ENCODE measurements around the gene SPATS2.

The SPATS2 gene

GRCh38 chr12:49502590-49502989 is 135.3 kb downstream of the SPATS2 start:
- TF ChIP-seq RAD21 (IDR thresholded peaks at IDR 0.05; ENCODE audit: low read depth) (no peak), CREB1 (IDR thresholded peaks at IDR 0.05; ENCODE audit: low read depth) (no peak), FOXM1 (IDR thresholded peaks at IDR 0.05; ENCODE audit: borderline replicate concordance, low read depth) (no peak), CEBPB (IDR thresholded peaks at IDR 0.05) (no peak), ZBTB7A (IDR thresholded peaks at IDR 0.05; ENCODE audit: low read depth) (no peak), MAX (IDR thresholded peaks at IDR 0.05) (no peak), TEAD4 (IDR thresholded peaks at IDR 0.05) (no peak), TAF1 (IDR thresholded peaks at IDR 0.05; ENCODE audit: low read depth) (no peak), YY1 (IDR thresholded peaks at IDR 0.05; ENCODE audit: low read depth) (no peak)
- TF ChIP-seq, protein P1, sequence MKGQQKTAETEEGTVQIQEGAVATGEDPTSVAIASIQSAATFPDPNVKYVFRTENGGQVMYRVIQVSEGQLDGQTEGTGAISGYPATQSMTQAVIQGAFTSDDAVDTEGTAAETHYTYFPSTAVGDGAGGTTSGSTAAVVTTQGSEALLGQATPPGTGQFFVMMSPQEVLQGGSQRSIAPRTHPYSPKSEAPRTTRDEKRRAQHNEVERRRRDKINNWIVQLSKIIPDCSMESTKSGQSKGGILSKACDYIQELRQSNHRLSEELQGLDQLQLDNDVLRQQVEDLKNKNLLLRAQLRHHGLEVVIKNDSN (IDR thresholded peaks at IDR 0.05) = no peak
- TF ChIP-seq, protein P2, sequence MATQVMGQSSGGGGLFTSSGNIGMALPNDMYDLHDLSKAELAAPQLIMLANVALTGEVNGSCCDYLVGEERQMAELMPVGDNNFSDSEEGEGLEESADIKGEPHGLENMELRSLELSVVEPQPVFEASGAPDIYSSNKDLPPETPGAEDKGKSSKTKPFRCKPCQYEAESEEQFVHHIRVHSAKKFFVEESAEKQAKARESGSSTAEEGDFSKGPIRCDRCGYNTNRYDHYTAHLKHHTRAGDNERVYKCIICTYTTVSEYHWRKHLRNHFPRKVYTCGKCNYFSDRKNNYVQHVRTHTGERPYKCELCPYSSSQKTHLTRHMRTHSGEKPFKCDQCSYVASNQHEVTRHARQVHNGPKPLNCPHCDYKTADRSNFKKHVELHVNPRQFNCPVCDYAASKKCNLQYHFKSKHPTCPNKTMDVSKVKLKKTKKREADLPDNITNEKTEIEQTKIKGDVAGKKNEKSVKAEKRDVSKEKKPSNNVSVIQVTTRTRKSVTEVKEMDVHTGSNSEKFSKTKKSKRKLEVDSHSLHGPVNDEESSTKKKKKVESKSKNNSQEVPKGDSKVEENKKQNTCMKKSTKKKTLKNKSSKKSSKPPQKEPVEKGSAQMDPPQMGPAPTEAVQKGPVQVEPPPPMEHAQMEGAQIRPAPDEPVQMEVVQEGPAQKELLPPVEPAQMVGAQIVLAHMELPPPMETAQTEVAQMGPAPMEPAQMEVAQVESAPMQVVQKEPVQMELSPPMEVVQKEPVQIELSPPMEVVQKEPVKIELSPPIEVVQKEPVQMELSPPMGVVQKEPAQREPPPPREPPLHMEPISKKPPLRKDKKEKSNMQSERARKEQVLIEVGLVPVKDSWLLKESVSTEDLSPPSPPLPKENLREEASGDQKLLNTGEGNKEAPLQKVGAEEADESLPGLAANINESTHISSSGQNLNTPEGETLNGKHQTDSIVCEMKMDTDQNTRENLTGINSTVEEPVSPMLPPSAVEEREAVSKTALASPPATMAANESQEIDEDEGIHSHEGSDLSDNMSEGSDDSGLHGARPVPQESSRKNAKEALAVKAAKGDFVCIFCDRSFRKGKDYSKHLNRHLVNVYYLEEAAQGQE (IDR thresholded peaks at IDR 0.05; ENCODE audit: low read depth) = no peak

DNA sequence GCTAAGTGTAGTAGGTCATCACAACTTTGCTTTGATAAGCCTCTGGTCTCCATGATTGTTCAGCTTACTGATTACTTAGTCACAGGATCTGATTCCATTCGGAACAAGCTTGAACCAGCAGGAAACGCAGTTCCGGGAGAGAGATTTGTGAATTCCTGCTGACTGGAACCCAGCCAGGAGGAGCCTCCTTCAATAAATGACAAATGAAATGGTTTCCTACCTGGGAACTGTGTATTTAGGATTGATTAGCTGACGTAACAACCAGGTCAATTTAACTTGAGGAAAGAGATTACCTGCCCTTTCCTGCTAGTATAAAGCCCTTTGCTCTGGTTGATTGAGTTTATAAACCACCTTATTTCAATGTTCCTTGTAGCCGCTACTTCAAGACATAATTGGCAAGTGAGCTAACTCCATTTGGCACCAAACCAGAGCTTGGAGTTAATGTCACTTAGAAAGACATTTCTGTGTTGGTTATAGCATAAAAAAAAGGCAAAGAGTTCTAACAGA is 136.5 kb downstream of the SPATS2 start:
- TF ChIP-seq NFIC (IDR thresholded peaks at IDR 0.05) (peak; percentile 83), TCF12 (IDR thresholded peaks at IDR 0.05; ENCODE audit: low read depth) (peak; percentile 56; the same call in 1 of the 2 replicates), YY1 (IDR thresholded peaks at IDR 0.05; ENCODE audit: low read depth) (no peak), TAF1 (IDR thresholded peaks at IDR 0.05; ENCODE audit: low read depth) (no peak), TEAD4 (IDR thresholded peaks at IDR 0.05) (peak; percentile 66), CEBPB (IDR thresholded peaks at IDR 0.05) (0 out of 2 replicates have a peak, but pooled peaks have one; percentile 4)
- TF ChIP-seq, protein P2 (IDR thresholded peaks at IDR 0.05; ENCODE audit: low read depth) = no peak

- TF ChIP-seq RAD21 (IDR thresholded peaks at IDR 0.05; ENCODE audit: low read depth) (no peak), TCF12 (IDR thresholded peaks at IDR 0.05; ENCODE audit: low read depth) (no peak), NFIC (IDR thresholded peaks at IDR 0.05) (no peak), YY1 (IDR thresholded peaks at IDR 0.05; ENCODE audit: low read depth) (no peak), MAX (IDR thresholded peaks at IDR 0.05) (no peak), CREB1 (IDR thresholded peaks at IDR 0.05; ENCODE audit: low read depth) (no peak), TAF1 (IDR thresholded peaks at IDR 0.05; ENCODE audit: low read depth) (no peak), CEBPB (IDR thresholded peaks at IDR 0.05) (no peak), FOXM1 (IDR thresholded peaks at IDR 0.05; ENCODE audit: borderline replicate concordance, low read depth) (no peak), ZBTB7A (IDR thresholded peaks at IDR 0.05; ENCODE audit: low read depth) (no peak), EP300 (IDR thresholded peaks at IDR 0.05; ENCODE audit: borderline replicate concordance) (no peak), EGR1 (IDR thresholded peaks at IDR 0.05) (no peak), TEAD4 (IDR thresholded peaks at IDR 0.05) (no peak)
- TF ChIP-seq, protein P1 (IDR thresholded peaks at IDR 0.05) = no peak
- TF ChIP-seq, protein P2 (IDR thresholded peaks at IDR 0.05; ENCODE audit: low read depth) = no peak
Measured at GRCh38 chr12:49505672-49506071, 138.4 kb downstream of the SPATS2 start.

GRCh38 chr12:49507139-49507538 is 139.9 kb downstream of the SPATS2 start:
- TF ChIP-seq NFIC (IDR thresholded peaks at IDR 0.05) (no peak), ZBTB7A (IDR thresholded peaks at IDR 0.05; ENCODE audit: low read depth) (no peak), EP300 (IDR thresholded peaks at IDR 0.05; ENCODE audit: borderline replicate concordance) (no peak), CEBPB (IDR thresholded peaks at IDR 0.05) (no peak), MAX (IDR thresholded peaks at IDR 0.05) (no peak), YY1 (IDR thresholded peaks at IDR 0.05; ENCODE audit: low read depth) (no peak), RAD21 (IDR thresholded peaks at IDR 0.05; ENCODE audit: low read depth) (no peak), EGR1 (IDR thresholded peaks at IDR 0.05) (no peak), TAF1 (IDR thresholded peaks at IDR 0.05; ENCODE audit: low read depth) (no peak), TCF12 (IDR thresholded peaks at IDR 0.05; ENCODE audit: low read depth) (no peak), FOXM1 (IDR thresholded peaks at IDR 0.05; ENCODE audit: borderline replicate concordance, low read depth) (no peak), TEAD4 (IDR thresholded peaks at IDR 0.05) (no peak), CREB1 (IDR thresholded peaks at IDR 0.05; ENCODE audit: low read depth) (no peak)
- TF ChIP-seq, protein P2 (IDR thresholded peaks at IDR 0.05; ENCODE audit: low read depth) = no peak
- TF ChIP-seq, protein P1 (IDR thresholded peaks at IDR 0.05) = no peak

Measured in Ishikawa (cell line).